GM23338 (cell line): ENCODE data around the gene CTBP2. TPM values are rescaled to one million over a fixed set of nuclear protein-coding genes. Genes with fewer than 3 reads are reported as not detected.
A peak's percentile ranks its signal among the peaks of the same experiment; 100 is the strongest.

Experiments used
- ATAC-seq: fragments of 200-7000 bp; cut with Tn5 transposase; 3 replicates; pipeline ENCODE4 v1.9.1; 2020
- DNase-seq: peaks from one replicate; pipeline ENCODE4 v3.0.0-alpha.2; 2015; ENCODE audit warnings: low spot score
- H2AFZ ChIP-seq: fragments of 200-600 bp; sonication (generic); 2 replicates; pipeline ENCODE4 v1.8.0; 2016; ENCODE audit warnings: antibody characterized with exemption, mild to moderate bottlenecking, moderate library complexity
- H3F3A ChIP-seq: fragments of 200-600 bp; sonication (generic); replicated peaks from 2 replicates; pipeline ENCODE4 v1.8.0; 2017; ENCODE audit warnings: antibody characterized with exemption, mixed run types, low read depth
- H3K27ac ChIP-seq: fragments of 200-600 bp; sonication (generic); 2 replicates; pipeline ENCODE4 v1.6.1; 2016; ENCODE audit warnings: low read depth
- H3K27me3 ChIP-seq: fragments of 200-600 bp; sonication (generic); 2 replicates; pipeline ENCODE4 v1.8.0; 2016; ENCODE audit warnings: mild to moderate bottlenecking, mixed run types, moderate library complexity; ENCODE audit not compliant: insufficient read depth
- H3K36me3 ChIP-seq: fragments of 200-600 bp; sonication (generic); 2 replicates; pipeline ENCODE4 v1.8.0; 2016; ENCODE audit warnings: mild to moderate bottlenecking; ENCODE audit not compliant: insufficient read depth
- H3K4me1 ChIP-seq: fragments of 200-600 bp; sonication (generic); 2 replicates; pipeline ENCODE4 v1.8.0; 2016; ENCODE audit warnings: mild to moderate bottlenecking, moderate library complexity; ENCODE audit not compliant: insufficient read depth
- H3K4me2 ChIP-seq: fragments of 200-600 bp; sonication (generic); 2 replicates; pipeline ENCODE4 v1.7.1; 2017; ENCODE audit warnings: mixed run types
- H3K4me3 ChIP-seq: fragments of 200-600 bp; sonication (generic); 2 replicates; pipeline ENCODE4 v1.6.1; 2016; ENCODE audit warnings: mixed run types
- H3K79me2 ChIP-seq: fragments of 200-600 bp; sonication (generic); replicated peaks from 2 replicates; pipeline ENCODE4 v1.8.0; 2017; ENCODE audit warnings: mild to moderate bottlenecking; ENCODE audit not compliant: insufficient read depth
- H3K9me2 ChIP-seq: fragments of 200-600 bp; sonication (generic); 2 replicates; pipeline ENCODE4 v1.8.0; 2017; ENCODE audit not compliant: insufficient read depth
- H4K20me1 ChIP-seq: fragments of 200-600 bp; sonication (generic); replicated peaks from 2 replicates; pipeline ENCODE4 v1.8.0; 2017; ENCODE audit warnings: mild to moderate bottlenecking; ENCODE audit not compliant: insufficient read depth
- H3K27ac Mint-ChIP-seq: 2 replicates; pipeline ENCODE4 v1.8.0; 2020; ENCODE audit warnings: inconsistent platforms, mild to moderate bottlenecking, moderate library complexity, mixed read lengths
- H3K27me3 Mint-ChIP-seq: 3 replicates; pipeline ENCODE4 v1.8.0; 2022; ENCODE audit warnings: low read depth, mild to moderate bottlenecking, moderate library complexity, mixed read lengths, inconsistent platforms; ENCODE audit not compliant: insufficient read depth, poor library complexity
- H3K36me3 Mint-ChIP-seq: 3 replicates; pipeline ENCODE4 v1.8.0; 2021; ENCODE audit warnings: low read depth, mild to moderate bottlenecking, inconsistent platforms, moderate library complexity, mixed read lengths
- H3K4me1 Mint-ChIP-seq: 3 replicates; pipeline ENCODE4 v1.8.0; 2020; ENCODE audit warnings: mild to moderate bottlenecking, inconsistent platforms, mixed read lengths
- H3K4me3 Mint-ChIP-seq: 3 replicates; pipeline ENCODE4 v1.8.0; 2021; ENCODE audit warnings: moderate library complexity, mild to moderate bottlenecking, inconsistent platforms, mixed read lengths
- H3K9me3 Mint-ChIP-seq: 3 replicates; pipeline ENCODE4 v1.8.0; 2020; ENCODE audit warnings: moderate library complexity, mild to moderate bottlenecking, inconsistent platforms, mixed read lengths
- CREB1 ChIP-seq: fragments of 250-450 bp; sonication (Bioruptor Pico); IDR thresholded peaks from 2 replicates; pipeline ENCODE4 v1.5.0; 2020; ENCODE audit warnings: low read depth, mild to moderate bottlenecking, moderate library complexity
- ETS1 ChIP-seq: IDR thresholded peaks from 2 replicates; pipeline ENCODE4 v1.6.1; 2016; ENCODE audit warnings: antibody characterized with exemption
- EZH2 ChIP-seq: fragments of 200-600 bp; sonication (generic); IDR thresholded peaks from one replicate; pipeline ENCODE4 v1.8.0; 2017; ENCODE audit warnings: antibody characterized with exemption, mild to moderate bottlenecking, low read depth; ENCODE audit not compliant: unreplicated experiment
- EZH2phosphoT487 ChIP-seq: fragments of 200-600 bp; sonication (generic); IDR thresholded peaks from one replicate; pipeline ENCODE4 v1.8.1; 2018; ENCODE audit warnings: antibody characterized with exemption; ENCODE audit not compliant: unreplicated experiment
- JUNB ChIP-seq: IDR thresholded peaks from one replicate; pipeline ENCODE4 v1.6.1; 2016; ENCODE audit warnings: antibody characterized with exemption; ENCODE audit not compliant: unreplicated experiment
- NANOG ChIP-seq: IDR thresholded peaks from 2 replicates; pipeline ENCODE4 v1.6.1; 2016; ENCODE audit warnings: antibody characterized with exemption, borderline replicate concordance
- POLR2AphosphoS5 ChIP-seq: IDR thresholded peaks from 2 replicates; pipeline ENCODE4 v1.6.1; 2016; ENCODE audit warnings: antibody characterized with exemption, low read depth
- STAT1 ChIP-seq: IDR thresholded peaks from one replicate; pipeline ENCODE4 v1.6.1; 2016; ENCODE audit warnings: antibody characterized with exemption; ENCODE audit not compliant: unreplicated experiment
- ZNF114 ChIP-seq: fragments of 250-450 bp; sonication (Bioruptor Pico); IDR thresholded peaks from 2 replicates; pipeline ENCODE4 v1.5.0; 2020; ENCODE audit warnings: mild to moderate bottlenecking, moderate library complexity
- ZNF331 ChIP-seq: fragments of 250-450 bp; sonication (Bioruptor Pico); IDR thresholded peaks from 2 replicates; pipeline ENCODE4 v1.5.0; 2020; ENCODE audit warnings: low read depth, mild to moderate bottlenecking, moderate library complexity
- ZNF462 ChIP-seq: fragments of 250-450 bp; sonication (Bioruptor Pico); IDR thresholded peaks from 2 replicates; pipeline ENCODE4 v1.5.0; 2020; ENCODE audit warnings: mild to moderate bottlenecking, moderate library complexity
- polyA plus RNA-seq: library from polyadenylated mRNA; unstranded; fragments of >200 nt; fragmentation: Nextera tagmentation; extraction: Ambion mirVana; gene quantifications from 2 replicates; pipeline ENCODE4 v1.2.1, GENCODE V29; 2016
- total RNA-seq: library from RNA; depleted of rRNA; stranded (reverse); fragments of >200 nt; shearing (Covaris generic); gene quantifications from 2 replicates; pipeline ENCODE4 v1.2.3, GENCODE V29; 2014
- TF ChIP-seq, protein P1 (sequence below): IDR thresholded peaks from one replicate; pipeline ENCODE4 v1.6.1; 2018; ENCODE audit warnings: antibody characterized with exemption; ENCODE audit not compliant: unreplicated experiment
- TF ChIP-seq, protein P2 (sequence below), 2 experiments: fragments of 200-600 bp in 1 of 2; sonication (generic) in 1 of 2; conservative IDR thresholded peaks; 2 replicates each; pipeline versions ENCODE4 v1.5.1 to v1.6.1; 2016 to 2017; ENCODE audit warnings: antibody characterized with exemption in 2 of 2, low read depth in 2 of 2, mild to moderate bottlenecking in 2 of 2, moderate library complexity in 1 of 2

Gene CTBP2
- total and polyA plus RNA-seq, 2 experiments from 2014 or later: 133 to 265 TPM

- Mint-ChIP-seq H3K27ac (no peak overlapping the region), H3K27me3 (peaks cover 4% of the 10 kb centered on the region), H3K9me3 (no peaks in the 10 kb centered on the region), H3K4me3 (no peak overlapping the region), H3K4me1 (peaks cover 13% of the 10 kb centered on the region), H3K36me3 (no peaks in the 10 kb centered on the region)
- Histone ChIP-seq H3K27ac (no peak overlapping the region), H3K4me3 (no peak overlapping the region), H3K9me2 (no peaks in the 10 kb centered on the region), H4K20me1 (no peaks in the 10 kb centered on the region), H2AFZ (0 out of 2 replicates have a peak overlapping the region, but pooled peaks have one; percentile 32), H3F3A (no peaks in the 10 kb centered on the region), H3K4me1 (0 out of 2 replicates have a peak, but pooled peaks cover 4% of the 10 kb centered on the region), H3K79me2 (no peaks in the 10 kb centered on the region), H3K4me2 (no peak overlapping the region), H3K27me3 (no peaks in the 10 kb centered on the region), H3K36me3 (no peaks in the 10 kb centered on the region)
- no peak for DNase-seq
- TF ChIP-seq POLR2AphosphoS5 (no peak), CREB1 (CRISPR knock-in tag) (no peak), ZNF462 (CRISPR knock-in tag) (no peak), ETS1 (no peak), EZH2 (no peak), ZNF114 (CRISPR knock-in tag) (no peak), EZH2phosphoT487 (no peak), NANOG (no peak), ZNF331 (CRISPR knock-in tag) (no peak), JUNB (no peak), STAT1 (no peak)
- TF ChIP-seq, protein P1, sequence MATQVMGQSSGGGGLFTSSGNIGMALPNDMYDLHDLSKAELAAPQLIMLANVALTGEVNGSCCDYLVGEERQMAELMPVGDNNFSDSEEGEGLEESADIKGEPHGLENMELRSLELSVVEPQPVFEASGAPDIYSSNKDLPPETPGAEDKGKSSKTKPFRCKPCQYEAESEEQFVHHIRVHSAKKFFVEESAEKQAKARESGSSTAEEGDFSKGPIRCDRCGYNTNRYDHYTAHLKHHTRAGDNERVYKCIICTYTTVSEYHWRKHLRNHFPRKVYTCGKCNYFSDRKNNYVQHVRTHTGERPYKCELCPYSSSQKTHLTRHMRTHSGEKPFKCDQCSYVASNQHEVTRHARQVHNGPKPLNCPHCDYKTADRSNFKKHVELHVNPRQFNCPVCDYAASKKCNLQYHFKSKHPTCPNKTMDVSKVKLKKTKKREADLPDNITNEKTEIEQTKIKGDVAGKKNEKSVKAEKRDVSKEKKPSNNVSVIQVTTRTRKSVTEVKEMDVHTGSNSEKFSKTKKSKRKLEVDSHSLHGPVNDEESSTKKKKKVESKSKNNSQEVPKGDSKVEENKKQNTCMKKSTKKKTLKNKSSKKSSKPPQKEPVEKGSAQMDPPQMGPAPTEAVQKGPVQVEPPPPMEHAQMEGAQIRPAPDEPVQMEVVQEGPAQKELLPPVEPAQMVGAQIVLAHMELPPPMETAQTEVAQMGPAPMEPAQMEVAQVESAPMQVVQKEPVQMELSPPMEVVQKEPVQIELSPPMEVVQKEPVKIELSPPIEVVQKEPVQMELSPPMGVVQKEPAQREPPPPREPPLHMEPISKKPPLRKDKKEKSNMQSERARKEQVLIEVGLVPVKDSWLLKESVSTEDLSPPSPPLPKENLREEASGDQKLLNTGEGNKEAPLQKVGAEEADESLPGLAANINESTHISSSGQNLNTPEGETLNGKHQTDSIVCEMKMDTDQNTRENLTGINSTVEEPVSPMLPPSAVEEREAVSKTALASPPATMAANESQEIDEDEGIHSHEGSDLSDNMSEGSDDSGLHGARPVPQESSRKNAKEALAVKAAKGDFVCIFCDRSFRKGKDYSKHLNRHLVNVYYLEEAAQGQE: no peak
- TF ChIP-seq, protein P2, sequence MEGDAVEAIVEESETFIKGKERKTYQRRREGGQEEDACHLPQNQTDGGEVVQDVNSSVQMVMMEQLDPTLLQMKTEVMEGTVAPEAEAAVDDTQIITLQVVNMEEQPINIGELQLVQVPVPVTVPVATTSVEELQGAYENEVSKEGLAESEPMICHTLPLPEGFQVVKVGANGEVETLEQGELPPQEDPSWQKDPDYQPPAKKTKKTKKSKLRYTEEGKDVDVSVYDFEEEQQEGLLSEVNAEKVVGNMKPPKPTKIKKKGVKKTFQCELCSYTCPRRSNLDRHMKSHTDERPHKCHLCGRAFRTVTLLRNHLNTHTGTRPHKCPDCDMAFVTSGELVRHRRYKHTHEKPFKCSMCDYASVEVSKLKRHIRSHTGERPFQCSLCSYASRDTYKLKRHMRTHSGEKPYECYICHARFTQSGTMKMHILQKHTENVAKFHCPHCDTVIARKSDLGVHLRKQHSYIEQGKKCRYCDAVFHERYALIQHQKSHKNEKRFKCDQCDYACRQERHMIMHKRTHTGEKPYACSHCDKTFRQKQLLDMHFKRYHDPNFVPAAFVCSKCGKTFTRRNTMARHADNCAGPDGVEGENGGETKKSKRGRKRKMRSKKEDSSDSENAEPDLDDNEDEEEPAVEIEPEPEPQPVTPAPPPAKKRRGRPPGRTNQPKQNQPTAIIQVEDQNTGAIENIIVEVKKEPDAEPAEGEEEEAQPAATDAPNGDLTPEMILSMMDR (conservative IDR thresholded peaks at IDR 0.05; ENCODE audit: low read depth in 2 of 2): no peak
- no peak for ATAC-seq
These were observed 8.9 kb upstream of the CTBP2 start for GRCh38 chr10:125169279-125169678.
